GM23248 (cell line): ENCODE measurements around the gene GGT7. TPM values are rescaled to one million over a fixed set of nuclear protein-coding genes. Genes with fewer than 3 reads are reported as not detected.

Experiments used
- DNase-seq: peaks from one replicate; pipeline ENCODE4 v3.0.0-alpha.2; 2015
- H2AFZ ChIP-seq: fragments of 200-600 bp; sonication (generic); 2 replicates; pipeline ENCODE4 v1.6.1; 2016; ENCODE audit warnings: antibody characterized with exemption
- H3F3A ChIP-seq: fragments of 200-600 bp; sonication (generic); 2 replicates; pipeline ENCODE4 v1.6.1; 2016; ENCODE audit warnings: mild to moderate bottlenecking, antibody characterized with exemption, mixed run types; ENCODE audit not compliant: insufficient read depth
- H3K27ac ChIP-seq: fragments of 200-600 bp; sonication (generic); 2 replicates; pipeline ENCODE4 v1.5.1; 2016; ENCODE audit warnings: mild to moderate bottlenecking
- H3K27me3 ChIP-seq: fragments of 200-600 bp; sonication (generic); replicated peaks from 2 replicates; pipeline ENCODE4 v1.6.1; 2016; ENCODE audit warnings: mild to moderate bottlenecking; ENCODE audit not compliant: insufficient read depth
- H3K36me3 ChIP-seq: fragments of 200-600 bp; sonication (generic); 2 replicates; pipeline ENCODE4 v1.6.1; 2016; ENCODE audit warnings: low read depth, mild to moderate bottlenecking
- H3K4me1 ChIP-seq: fragments of 200-600 bp; sonication (generic); 2 replicates; pipeline ENCODE4 v1.6.1; 2016; ENCODE audit warnings: mild to moderate bottlenecking; ENCODE audit not compliant: insufficient read depth
- H3K4me2 ChIP-seq: fragments of 200-600 bp; sonication (generic); one replicate; pipeline ENCODE4 v1.6.1; 2016; ENCODE audit warnings: mild to moderate bottlenecking; ENCODE audit not compliant: unreplicated experiment
- H3K4me3 ChIP-seq: fragments of 200-600 bp; sonication (generic); 2 replicates; pipeline ENCODE4 v1.5.1; 2016; ENCODE audit warnings: mild to moderate bottlenecking
- H3K79me2 ChIP-seq: fragments of 200-600 bp; sonication (generic); 2 replicates; pipeline ENCODE4 v1.6.1; 2016; ENCODE audit warnings: mild to moderate bottlenecking; ENCODE audit not compliant: insufficient read depth
- H3K9ac ChIP-seq: fragments of 200-600 bp; sonication (generic); 2 replicates; pipeline ENCODE4 v1.6.1; 2016; ENCODE audit warnings: mild to moderate bottlenecking
- H3K9me2 ChIP-seq: fragments of 200-600 bp; sonication (generic); 2 replicates; pipeline ENCODE4 v1.6.1; 2016; ENCODE audit warnings: mixed run types, mild to moderate bottlenecking, moderate library complexity; ENCODE audit not compliant: insufficient read depth
- H3K9me3 ChIP-seq: fragments of 200-600 bp; sonication (generic); one replicate; pipeline ENCODE4 v1.6.1; 2017; ENCODE audit warnings: low read depth
- H4K20me1 ChIP-seq: fragments of 200-600 bp; sonication (generic); 2 replicates; pipeline ENCODE4 v1.6.0; 2016; ENCODE audit not compliant: insufficient read depth
- EZH2 ChIP-seq: fragments of 200-600 bp; sonication (generic); IDR thresholded peaks from 2 replicates; pipeline ENCODE4 v1.6.1; 2018; ENCODE audit warnings: antibody characterized with exemption, mild to moderate bottlenecking; ENCODE audit not compliant: insufficient read depth, poor library complexity, severe bottlenecking
- EZH2phosphoT487 ChIP-seq: fragments of 200-600 bp; sonication (generic); IDR thresholded peaks from 2 replicates; pipeline ENCODE4 v1.6.1; 2018; ENCODE audit warnings: antibody characterized with exemption, moderate library complexity, mild to moderate bottlenecking, low read depth; ENCODE audit not compliant: insufficient read depth
- WGBS, 2 experiments: methylation state at CpG; one replicate each; pipeline ENCODE4 v1.1.6; 2015 to 2017; ENCODE audit warnings: low lambda C conversion rate in 2 of 2, low coverage in 1 of 2; ENCODE audit errors: missing lambda C conversion rate in 2 of 2; 5-methylcytosine and 5-hydroxymethylcytosine counted together
- in situ Hi-C: fragments of 300-500 bp; cut with MboI; formaldehyde crosslinking; loops from 2 replicates; pipeline ENCODE4 v1.15.0; 2020
- polyA plus RNA-seq: library from polyadenylated mRNA; unstranded; fragments of >200 nt; fragmentation: Nextera tagmentation; extraction: Ambion mirVana; gene quantifications from 2 replicates; pipeline ENCODE4 v1.2.1, GENCODE V29; 2016
- total RNA-seq: library from RNA; depleted of rRNA; stranded (reverse); fragments of >200 nt; shearing (Covaris generic); gene quantifications from 2 replicates; pipeline ENCODE4 v1.2.3, GENCODE V29; 2014

The GGT7 gene
- total and polyA plus RNA-seq, 2 experiments from 2014 or later, result 9.2 to 20.4 TPM

DNA sequence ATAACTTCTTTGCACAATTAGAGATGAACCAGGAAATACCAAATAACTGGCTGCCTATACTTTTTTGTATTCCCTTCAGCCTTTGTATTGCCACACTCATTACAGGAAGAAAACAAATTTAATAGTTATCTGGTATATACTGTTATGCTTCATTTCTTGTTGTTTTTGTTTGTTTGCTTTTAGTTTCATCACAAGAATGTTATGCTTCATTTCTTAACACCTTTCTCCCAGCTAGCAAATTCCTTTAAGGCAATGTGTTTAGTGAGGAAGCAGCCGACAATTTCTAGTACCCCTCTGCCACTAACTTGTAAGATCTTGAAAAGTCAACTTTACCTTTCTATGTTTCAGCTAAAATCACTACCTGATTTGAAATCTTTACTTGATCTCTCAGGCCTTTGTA lies 48.6 kb downstream of the GGT7 start:
- Histone ChIP-seq H3K4me3 (peak overlapping the region; percentile 91), H3K9me2 (no peaks in the 10 kb centered on the region), H3K4me2 (peak overlapping the region; percentile 86), H3K27me3 (no peaks in the 10 kb centered on the region), H3K27ac (peak overlapping the region; percentile 64), H2AFZ (no peak overlapping the region), H4K20me1 (peaks cover 9% of the 10 kb centered on the region; the same call in 1 of the 2 replicates), H3K36me3 (no peaks in the 10 kb centered on the region), H3K79me2 (peaks cover 61% of the 10 kb centered on the region), H3K9ac (peak overlapping the region; percentile 86), H3F3A (peaks cover 12% of the 10 kb centered on the region; the same call in 1 of the 2 replicates), H3K9me3 (no peaks in the 10 kb centered on the region), H3K4me1 (peaks cover 10% of the 10 kb centered on the region; the same call in 1 of the 2 replicates)
- in situ Hi-C loops, result no loop called here
- 0% methylated on average over 1 of the region's 1 CpG for WGBS, 2 experiments
- no peak for TF ChIP-seq EZH2phosphoT487
- no peak for TF ChIP-seq EZH2
- no peak for DNase-seq

- Histone ChIP-seq H3K79me2 (peaks cover 91% of the 10 kb centered on the region), H3K27me3 (no peaks in the 10 kb centered on the region), H3K9me2 (no peaks in the 10 kb centered on the region), H2AFZ (no peak overlapping the region), H3F3A (peaks cover 16% of the 10 kb centered on the region), H3K4me3 (no peak overlapping the region), H3K9me3 (no peaks in the 10 kb centered on the region), H3K4me1 (peaks cover 11% of the 10 kb centered on the region), H3K27ac (no peak overlapping the region), H3K9ac (no peak overlapping the region), H4K20me1 (peaks cover 15% of the 10 kb centered on the region; the same call in 1 of the 2 replicates), H3K36me3 (no peaks in the 10 kb centered on the region), H3K4me2 (no peak overlapping the region)
- WGBS, 2 experiments, result 64 to 68% methylated on average over 8 of the region's 8 CpGs
- DNase-seq, result no peak
- no peak for TF ChIP-seq EZH2phosphoT487
- no peak for TF ChIP-seq EZH2
- in situ Hi-C loops, result no loop called here
These were observed 51.7 kb downstream of the GGT7 start for GRCh38 chr20:34820805-34821578.

- Histone ChIP-seq H4K20me1 (peaks cover 20% of the 10 kb centered on the region; the same call in 1 of the 2 replicates), H3K27ac (no peak overlapping the region)
These were observed 54.9 kb downstream of the GGT7 start for GRCh38 chr20:34817801-34818200.

GRCh38 chr20:34817072-34817471 lies 55.6 kb downstream of the GGT7 start:
- H2AFZ ChIP-seq, result no peak overlapping the region
- no peak overlapping the region for H3K4me2 ChIP-seq
- H3K4me1 ChIP-seq, result peaks cover 10% of the 10 kb centered on the region
- H3K9ac ChIP-seq, result no peak overlapping the region
- WGBS, 2 experiments, result 91 to 93% methylated on average over 2 of the region's 2 CpGs
- H3K27ac ChIP-seq, result no peak overlapping the region
- H3K9me2 ChIP-seq, result no peaks in the 10 kb centered on the region
- H3K4me3 ChIP-seq, result no peak overlapping the region
- DNase-seq, result no peak
- H3K27me3 ChIP-seq, result no peaks in the 10 kb centered on the region
- H4K20me1 ChIP-seq, result peaks cover 13% of the 10 kb centered on the region
- H3F3A ChIP-seq, result peaks cover 11% of the 10 kb centered on the region; the same call in 1 of the 2 replicates
- no peaks in the 10 kb centered on the region for H3K9me3 ChIP-seq
- no peaks in the 10 kb centered on the region for H3K36me3 ChIP-seq
- no peak for TF ChIP-seq EZH2phosphoT487
- no peak for TF ChIP-seq EZH2
- H3K79me2 ChIP-seq, result peaks cover 100% of the 10 kb centered on the region
- in situ Hi-C loops, result no loop called here

More at GRCh38 chr20:34817801-34818200, 54.9 kb downstream of the GGT7 start:
- WGBS, 2 experiments, result 71 to 74% methylated on average over 2 of the region's 2 CpGs
- Histone ChIP-seq H3K4me2 (no peak overlapping the region), H3F3A (peaks cover 11% of the 10 kb centered on the region; the same call in 1 of the 2 replicates), H3K9me2 (no peaks in the 10 kb centered on the region), H3K4me3 (no peak overlapping the region), H3K79me2 (peaks cover 100% of the 10 kb centered on the region), H3K9me3 (no peaks in the 10 kb centered on the region), H3K9ac (no peak overlapping the region), H3K4me1 (peaks cover 10% of the 10 kb centered on the region), H3K27me3 (no peaks in the 10 kb centered on the region), H2AFZ (no peak overlapping the region), H3K36me3 (no peaks in the 10 kb centered on the region)
- no peak for DNase-seq
- in situ Hi-C loops, result no loop called here
- TF ChIP-seq EZH2phosphoT487 (no peak), EZH2 (no peak)
